D721Med (cell line): ENCODE measurements around the gene ZFAND3.
A peak's percentile ranks its signal among the peaks of the same experiment; 100 is the strongest.

ENCODE experiments used
- DNase-seq: peaks from one replicate; pipeline ENCODE4 v3.0.0; 2011; ENCODE audit warnings: low spot score; ENCODE audit not compliant: insufficient read length
- FAIRE-seq: peaks from 2 replicates; lab custom pipeline; 2011; peaks lifted over from hg19 to GRCh38; lab: Jason Lieb, UNC
- TF ChIP-seq, protein P1 (sequence below): IDR thresholded peaks from 2 replicates; pipeline ENCODE4 v1.5.1; 2012; ENCODE audit warnings: mild to moderate bottlenecking, control low read depth; ENCODE audit not compliant: insufficient read depth; ENCODE audit errors: missing control alignments

Gene ZFAND3

DNA sequence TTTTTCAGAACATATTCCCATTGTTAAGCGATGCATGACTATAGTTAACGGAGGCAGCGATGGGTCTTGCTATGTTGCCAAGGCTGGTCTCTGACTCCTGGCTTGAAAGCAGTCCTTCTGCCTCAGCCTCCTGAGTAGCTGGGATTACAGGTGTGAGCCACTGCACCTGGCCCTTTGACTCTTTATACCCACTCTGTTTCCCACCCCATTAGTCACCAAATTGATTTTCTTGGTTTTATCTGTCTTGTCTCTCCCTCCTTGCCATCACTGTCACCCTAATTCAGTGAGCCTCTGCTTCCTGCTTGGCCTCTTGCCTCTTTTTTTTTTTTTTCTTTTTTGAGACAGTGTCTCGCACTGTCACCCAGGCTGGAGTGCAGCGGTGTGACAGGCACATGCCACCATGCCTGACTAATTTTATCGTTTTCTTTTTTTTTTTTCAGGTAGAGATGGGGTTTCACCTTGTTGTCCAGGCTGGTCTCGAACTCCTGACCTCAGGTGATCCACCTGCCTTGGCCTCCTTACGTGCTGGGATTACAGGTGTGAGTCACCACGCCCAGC is 31.3 kb downstream of the ZFAND3 start:
- TF ChIP-seq, protein P1, sequence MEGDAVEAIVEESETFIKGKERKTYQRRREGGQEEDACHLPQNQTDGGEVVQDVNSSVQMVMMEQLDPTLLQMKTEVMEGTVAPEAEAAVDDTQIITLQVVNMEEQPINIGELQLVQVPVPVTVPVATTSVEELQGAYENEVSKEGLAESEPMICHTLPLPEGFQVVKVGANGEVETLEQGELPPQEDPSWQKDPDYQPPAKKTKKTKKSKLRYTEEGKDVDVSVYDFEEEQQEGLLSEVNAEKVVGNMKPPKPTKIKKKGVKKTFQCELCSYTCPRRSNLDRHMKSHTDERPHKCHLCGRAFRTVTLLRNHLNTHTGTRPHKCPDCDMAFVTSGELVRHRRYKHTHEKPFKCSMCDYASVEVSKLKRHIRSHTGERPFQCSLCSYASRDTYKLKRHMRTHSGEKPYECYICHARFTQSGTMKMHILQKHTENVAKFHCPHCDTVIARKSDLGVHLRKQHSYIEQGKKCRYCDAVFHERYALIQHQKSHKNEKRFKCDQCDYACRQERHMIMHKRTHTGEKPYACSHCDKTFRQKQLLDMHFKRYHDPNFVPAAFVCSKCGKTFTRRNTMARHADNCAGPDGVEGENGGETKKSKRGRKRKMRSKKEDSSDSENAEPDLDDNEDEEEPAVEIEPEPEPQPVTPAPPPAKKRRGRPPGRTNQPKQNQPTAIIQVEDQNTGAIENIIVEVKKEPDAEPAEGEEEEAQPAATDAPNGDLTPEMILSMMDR, result no peak
- FAIRE-seq, result no peak
- DNase-seq, result no peak

DNA sequence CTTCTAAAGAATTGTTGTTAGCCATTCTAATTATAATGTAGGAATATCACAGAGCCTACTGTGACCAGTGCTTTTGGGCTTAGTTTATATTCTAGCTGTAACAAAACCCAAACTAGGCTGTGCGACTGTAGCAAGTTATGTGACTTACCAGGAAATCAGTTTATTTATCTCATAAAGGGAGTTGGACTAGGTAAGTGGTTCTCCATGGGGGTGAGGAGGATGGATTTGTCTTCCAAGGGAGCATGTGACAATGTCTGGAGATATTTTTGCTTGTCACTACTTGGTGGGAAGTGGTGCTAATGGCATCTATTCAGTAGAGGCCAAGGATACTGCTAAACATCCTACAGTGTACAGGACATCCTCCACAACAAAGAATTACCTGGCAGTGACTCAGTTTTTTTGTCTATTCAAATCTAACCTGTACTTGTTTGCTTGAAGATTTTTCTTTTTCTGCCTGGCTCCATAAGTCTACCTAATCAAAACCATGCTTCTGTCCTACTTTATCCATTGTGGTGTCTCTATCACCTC is 32.5 kb downstream of the ZFAND3 start:
- DNase-seq (no peak), FAIRE-seq (no peak)
- TF ChIP-seq, protein P1, result no peak

DNA sequence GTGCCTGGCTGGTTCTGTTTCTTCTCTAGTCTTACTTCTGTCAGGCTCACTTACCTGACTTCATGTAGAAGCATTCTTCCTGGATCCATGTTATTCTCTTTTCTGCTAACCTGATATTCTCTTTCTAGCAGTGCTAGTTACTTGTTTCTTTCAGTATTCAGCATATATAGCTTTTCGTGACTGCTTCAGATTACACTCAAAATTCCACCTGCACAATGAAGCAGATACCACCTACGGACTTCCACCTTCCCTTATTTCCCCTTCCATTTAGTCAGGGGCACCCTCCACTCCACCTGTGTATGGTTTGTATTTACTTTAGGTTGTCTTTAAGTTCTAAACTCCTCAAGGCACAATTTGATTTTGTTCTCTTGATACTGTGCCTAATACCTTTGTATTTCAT is 36.8 kb downstream of the ZFAND3 start:
- TF ChIP-seq, protein P1, result no peak
- DNase-seq (no peak), FAIRE-seq (no peak)

DNA sequence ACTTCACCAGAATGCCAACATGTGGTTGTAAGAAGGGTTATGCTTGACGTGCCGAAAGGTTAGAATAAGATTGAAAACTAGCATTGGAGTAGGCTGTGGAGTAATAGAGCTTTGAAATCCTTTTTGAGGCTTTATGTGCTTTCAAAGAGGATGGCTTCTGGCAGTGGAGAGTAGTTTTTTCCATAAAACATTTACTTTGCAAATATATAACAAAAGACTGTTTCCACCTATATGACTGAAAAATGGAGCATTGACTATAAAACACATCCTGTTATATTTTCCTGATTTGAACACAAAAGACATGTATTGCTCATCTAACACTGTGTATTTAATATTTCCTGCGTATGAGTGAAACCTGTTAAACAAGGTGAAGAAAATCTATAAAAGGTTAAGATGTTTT is 38.8 kb downstream of the ZFAND3 start:
- DNase-seq (no peak), FAIRE-seq (no peak)
- TF ChIP-seq, protein P1, result no peak

DNA sequence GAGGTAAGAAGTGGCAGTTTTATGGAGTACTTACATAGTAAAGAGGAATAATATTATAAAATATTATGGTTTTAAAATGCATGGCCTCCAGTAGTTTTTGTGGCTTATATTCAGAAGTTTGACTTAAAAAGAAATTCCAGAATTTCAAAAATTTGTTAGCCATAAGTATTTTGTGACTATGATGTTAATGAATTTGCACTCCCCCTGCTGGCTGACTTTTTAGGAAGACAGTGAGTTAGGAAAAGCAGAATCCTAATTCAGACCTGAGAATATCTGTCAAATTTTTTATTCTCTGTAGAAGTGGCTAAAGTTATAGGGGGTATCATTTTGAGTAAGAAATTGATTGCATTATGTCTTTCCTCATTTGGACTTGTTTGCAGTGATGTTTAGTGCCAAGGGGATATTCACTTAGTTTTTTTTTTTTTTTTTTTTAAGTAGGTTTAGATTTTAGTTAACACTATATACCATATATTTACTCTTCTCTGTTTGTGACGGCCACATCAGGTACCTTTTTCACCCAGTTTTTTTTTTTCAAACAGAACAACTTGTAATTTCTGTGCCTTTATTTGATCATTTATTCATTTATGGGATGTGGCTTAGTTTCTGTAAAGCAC is 40.8 kb downstream of the ZFAND3 start:
- no peak for DNase-seq
- FAIRE-seq, result no peak
- TF ChIP-seq, protein P1, result peak; percentile 62

DNA sequence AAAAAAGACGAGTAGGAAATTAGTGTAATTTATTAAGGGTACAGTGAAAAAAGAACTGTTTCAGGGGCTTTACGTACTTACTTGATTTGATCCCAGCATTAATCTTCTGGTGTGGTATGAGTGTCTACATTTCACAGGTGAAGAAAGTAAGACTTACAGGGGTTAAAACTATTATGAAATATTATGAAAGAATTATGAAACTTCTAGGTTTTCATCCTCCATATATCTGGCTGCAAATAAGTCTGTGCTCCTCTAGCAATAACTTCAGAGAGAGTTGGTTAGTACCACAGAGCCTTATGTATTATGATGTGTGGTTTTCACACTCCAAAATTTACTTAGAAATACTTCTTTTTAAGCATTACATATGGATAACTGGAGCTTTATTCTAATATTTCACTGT is 41.9 kb downstream of the ZFAND3 start:
- no peak for FAIRE-seq
- DNase-seq, result no peak
- TF ChIP-seq, protein P1, result no peak

DNA sequence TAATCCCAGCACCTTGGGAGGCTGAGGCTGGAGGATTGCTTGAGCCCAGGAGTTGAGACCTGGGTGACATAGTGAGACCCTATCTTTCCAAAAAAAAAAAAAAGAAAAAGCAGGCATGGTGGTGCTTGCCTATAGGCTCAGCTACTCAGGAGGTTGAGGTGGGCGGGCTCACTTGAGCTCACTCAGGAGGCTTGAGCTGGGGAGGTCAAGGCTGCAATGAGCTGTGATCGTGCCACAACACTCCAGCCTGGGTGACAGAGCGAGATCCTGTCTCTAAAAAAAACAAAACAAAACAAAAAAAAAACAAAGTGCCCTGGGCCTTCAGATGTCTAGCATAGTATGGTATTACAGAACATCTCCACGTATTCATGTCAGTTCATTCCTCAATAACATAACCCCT is 42.9 kb downstream of the ZFAND3 start:
- DNase-seq, result no peak
- TF ChIP-seq, protein P1, result no peak
- FAIRE-seq, result no peak
